Spinal cord (tissue), 10 donors: ENCODE measurements around the gene CCL7. TPM values are rescaled to one million over a fixed set of nuclear protein-coding genes. Genes with fewer than 3 reads are reported as not detected.
A peak's percentile ranks its signal among the peaks of the same experiment; 100 is the strongest.
"Not testable (repeated sequence)": the region's sequence is repeated elsewhere in the genome, so short reads cannot be mapped to it uniquely, and the experiment has no call there.

Experiments used
- DNase-seq, 6 donors: peaks; one replicate each; pipeline versions ENCODE4 v3.0.0 to v3.0.0-alpha.2; 2013 to 2015; ENCODE audit warnings: low spot score in 6 of 6, low read depth in 4 of 6
- H3K27ac ChIP-seq: one replicate; pipeline ENCODE4 v1.5.1; 2013; ENCODE audit warnings: low read depth, low read length, control low read depth
- H3K27me3 ChIP-seq: one replicate; pipeline ENCODE4 v1.6.1; 2013; ENCODE audit warnings: low read length; ENCODE audit not compliant: control insufficient read depth, insufficient read depth
- H3K36me3 ChIP-seq: one replicate; pipeline ENCODE4 v1.6.1; 2013; ENCODE audit warnings: low read length; ENCODE audit not compliant: control insufficient read depth, insufficient read depth
- H3K4me1 ChIP-seq: one replicate; pipeline ENCODE4 v1.6.1; 2013; ENCODE audit warnings: low read length; ENCODE audit not compliant: control insufficient read depth, insufficient read depth
- H3K4me3 ChIP-seq: one replicate; pipeline ENCODE4 v1.5.1; 2013; ENCODE audit warnings: low read depth, low read length, control low read depth
- H3K9me3 ChIP-seq: one replicate; pipeline ENCODE4 v1.6.1; 2013; ENCODE audit warnings: low read length; ENCODE audit not compliant: control insufficient read depth, insufficient read depth
- WGBS: methylation state at CpG from one replicate; pipeline ENCODE4 v1.1.5; 2013; ENCODE audit warnings: missing lambda C conversion rate; ENCODE audit not compliant: insufficient coverage; 5-methylcytosine and 5-hydroxymethylcytosine counted together
- long read RNA-seq, 4 donors: transcript quantifications; one replicate each; lab custom pipeline, GENCODE V29; 2026
- polyA plus RNA-seq, 2 donors: library from polyadenylated mRNA; unstranded; fragments of 120-200 nt; gene quantifications; one replicate each; pipeline ENCODE4 v1.2.1, GENCODE V29; 2013; ENCODE audit not compliant: insufficient read length in 2 of 2
- total RNA-seq, 2 donors: library from RNA; depleted of rRNA in 1 of 2; stranded (reverse); fragments of 120-200 nt in 1 of 2; fragments of >200 nt in 1 of 2; gene quantifications; one replicate each; pipeline versions ENCODE4 v1.2.3 to v1.2.4, GENCODE V29; 2013 to 2014
- donor health status: healthy.

The CCL7 gene
- total RNA-seq (not detected), polyA plus RNA-seq (not detected)
- long read RNA-seq, donor 1, result 0 reads
- long read RNA-seq, donor 2, result 0 reads
- long read RNA-seq, donor 3, result 0 reads
- long read RNA-seq, donor 4, result 0 reads

- Histone ChIP-seq H3K4me1 (no peaks in the 10 kb centered on the region), H3K4me3 (no peak within 1 kb of the TSS), H3K9me3 (no peaks in the 10 kb centered on the region), H3K27ac (no peak within 1 kb of the TSS), H3K27me3 (no peaks in the 10 kb centered on the region), H3K36me3 (no peaks in the 10 kb centered on the region)
- WGBS, result 64% methylated on average over 1 of the region's 1 CpG
- DNase-seq, result no peak
Measured at GRCh38 chr17:34269969-34270368, at the start of gene CCL7. Gene CCL7 (plus strand): TSS chr17:34270221. CDS start chr17:34270291, 70 bp downstream.

DNA sequence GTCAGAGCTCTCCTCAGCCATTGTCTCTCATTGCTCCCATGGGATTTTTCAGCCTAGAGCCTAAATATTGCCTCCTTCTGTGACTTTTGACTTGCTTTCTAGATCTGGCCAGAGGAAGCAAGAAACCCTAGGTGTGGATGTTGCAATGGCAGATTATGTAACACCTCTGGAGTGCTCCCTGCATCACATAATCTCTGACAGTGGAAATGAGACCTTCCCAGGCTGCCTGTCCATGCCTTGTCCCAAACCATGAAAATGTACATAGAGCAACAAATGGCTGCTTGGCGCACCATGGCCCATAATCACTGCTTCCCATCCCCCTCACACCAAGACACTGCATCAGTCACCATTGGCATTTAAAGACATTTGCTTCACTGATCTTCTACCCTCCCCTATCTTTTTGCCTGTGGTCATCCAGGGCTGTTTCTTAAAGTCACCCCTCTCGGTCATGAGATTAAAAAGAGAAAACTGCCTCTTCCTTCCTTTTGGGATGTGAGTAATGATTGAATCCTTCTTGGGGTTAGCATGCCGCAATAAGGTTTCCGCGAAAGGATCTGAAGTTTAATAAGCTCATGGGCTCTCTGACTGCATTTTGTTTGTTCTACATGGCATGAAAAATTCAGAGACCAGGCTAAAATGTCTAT lies 49.1 kb upstream of the CCL7 start:
- no peak overlapping the region for H3K4me3 ChIP-seq
- WGBS, result 82% methylated on average over 1 of the region's 5 CpGs

GRCh38 chr17:34221411-34221810 lies 48.6 kb upstream of the CCL7 start:
- no peak for DNase-seq
- no peaks in the 10 kb centered on the region for H3K36me3 ChIP-seq
- H3K27ac ChIP-seq, result no peak overlapping the region
- 43% methylated on average over 4 of the region's 4 CpGs for WGBS
- H3K4me3 ChIP-seq, result no peak overlapping the region
- no peaks in the 10 kb centered on the region for H3K27me3 ChIP-seq
- H3K4me1 ChIP-seq, result no peaks in the 10 kb centered on the region
- H3K9me3 ChIP-seq, result no peaks in the 10 kb centered on the region

More for the DNA sequence above, 49.1 kb upstream of the CCL7 start:
- no peaks in the 10 kb centered on the region for H3K9me3 ChIP-seq
- DNase-seq, result no peak
- H3K27me3 ChIP-seq, result no peaks in the 10 kb centered on the region
- H3K36me3 ChIP-seq, result no peaks in the 10 kb centered on the region
- no peak overlapping the region for H3K27ac ChIP-seq
- no peaks in the 10 kb centered on the region for H3K4me1 ChIP-seq

- DNase-seq, result no peak
- WGBS, result 81% methylated on average over 2 of the region's 3 CpGs
Measured at GRCh38 chr17:34222722-34223497, 47.1 kb upstream of the CCL7 start.

GRCh38 chr17:34225046-34225445 lies 45.0 kb upstream of the CCL7 start:
- WGBS, result no CpG with 5 or more reads among the region's 9 CpGs
- Histone ChIP-seq H3K4me3 (no peak overlapping the region), H3K9me3 (peaks cover 2% of the 10 kb centered on the region), H3K27me3 (no peaks in the 10 kb centered on the region), H3K36me3 (no peaks in the 10 kb centered on the region), H3K27ac (no peak overlapping the region), H3K4me1 (no peaks in the 10 kb centered on the region)
- DNase-seq, result no peak

More at GRCh38 chr17:34222722-34223497, 47.1 kb upstream of the CCL7 start:
- H3K36me3 ChIP-seq, result no peaks in the 10 kb centered on the region
- no peak overlapping the region for H3K27ac ChIP-seq
- H3K27me3 ChIP-seq, result no peaks in the 10 kb centered on the region
- H3K4me3 ChIP-seq, result no peak overlapping the region
- H3K4me1 ChIP-seq, result no peaks in the 10 kb centered on the region
- no peaks in the 10 kb centered on the region for H3K9me3 ChIP-seq

GRCh38 chr17:34226011-34226743 lies 43.8 kb upstream of the CCL7 start:
- 73% methylated on average over 2 of the region's 3 CpGs for WGBS
- Histone ChIP-seq H3K4me3 (no peak overlapping the region), H3K36me3 (no peaks in the 10 kb centered on the region), H3K9me3 (peaks cover 8% of the 10 kb centered on the region), H3K27ac (no peak overlapping the region), H3K27me3 (no peaks in the 10 kb centered on the region), H3K4me1 (no peaks in the 10 kb centered on the region)
- DNase-seq, result peak in 1 of 6 donors; percentile 46

DNA sequence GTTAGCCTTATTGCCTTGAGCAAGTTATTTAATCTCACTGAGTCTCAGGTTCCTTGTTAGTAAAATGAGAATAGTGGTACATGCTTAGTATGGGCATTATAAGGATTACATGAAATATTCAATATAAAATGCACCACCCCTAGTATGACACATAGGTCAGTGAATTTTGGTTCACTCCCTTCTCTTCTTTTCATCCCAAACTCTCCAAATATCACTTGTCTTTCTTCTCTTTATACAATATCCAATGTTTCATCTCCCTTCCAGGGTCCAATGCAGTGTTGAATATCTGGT lies 43.3 kb upstream of the CCL7 start:
- Histone ChIP-seq H3K4me1 (no peaks in the 10 kb centered on the region), H3K27me3 (no peaks in the 10 kb centered on the region), H3K9me3 (peaks cover 8% of the 10 kb centered on the region), H3K36me3 (no peaks in the 10 kb centered on the region), H3K4me3 (no peak overlapping the region), H3K27ac (no peak overlapping the region)
- DNase-seq, result no peak

- WGBS, result no CpG with 5 or more reads among the region's 2 CpGs
- H3K27me3 ChIP-seq, DNase-seq, H3K36me3 ChIP-seq, H3K4me3 ChIP-seq, H3K27ac ChIP-seq, H3K9me3 ChIP-seq, H3K4me1 ChIP-seq: not testable (repeated sequence)
Measured at GRCh38 chr17:34227293-34227692, 42.7 kb upstream of the CCL7 start.

GRCh38 chr17:34227707-34228106 lies 42.3 kb upstream of the CCL7 start:
- no peaks in the 10 kb centered on the region for H3K36me3 ChIP-seq
- H3K4me1 ChIP-seq, result no peaks in the 10 kb centered on the region
- WGBS, result 100% methylated on average over 2 of the region's 3 CpGs
- H3K4me3 ChIP-seq, result no peak overlapping the region
- no peak for DNase-seq
- H3K9me3 ChIP-seq, result peaks cover 8% of the 10 kb centered on the region
- no peak overlapping the region for H3K27ac ChIP-seq
- no peaks in the 10 kb centered on the region for H3K27me3 ChIP-seq
